ENCODE data around the gene CCDC181. TPM values are rescaled to one million over a fixed set of nuclear protein-coding genes. Genes with fewer than 3 reads are reported as not detected.

Gene CCDC181
- total RNA-seq, 1 donor from 2014 or later = 0.26 TPM

- H3K36me3 ChIP-seq (ENCODE audit: control insufficient read depth, insufficient read depth, low read length) = peaks cover 5% of the 10 kb centered on the region
Measured at GRCh38 chr1:169392406-169392805, 34.9 kb downstream of the CCDC181 start.

DNA sequence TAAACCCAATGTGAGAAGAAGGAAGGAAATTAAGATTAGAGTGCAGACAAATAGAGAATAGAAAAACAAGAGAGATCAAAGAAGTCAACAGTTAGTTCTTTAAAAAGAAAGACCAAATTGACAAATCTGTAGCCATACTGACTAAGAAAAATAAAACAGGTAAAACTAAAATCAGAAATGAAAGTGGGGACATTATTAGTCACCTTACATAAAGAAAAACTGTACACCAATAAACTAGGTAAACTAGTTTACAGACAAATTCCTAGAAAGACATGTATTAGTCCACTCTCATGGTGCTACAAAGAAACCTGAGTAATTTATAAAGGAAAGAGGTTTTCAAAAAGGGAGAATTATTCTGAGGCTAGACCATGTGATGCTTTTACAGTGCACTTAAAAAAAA is 37.0 kb downstream of the CCDC181 start:
- H3K4me3 ChIP-seq (ENCODE audit: low read depth, low read length) = no peak overlapping the region
- no peaks in the 10 kb centered on the region for H3K27me3 ChIP-seq (ENCODE audit: control insufficient read depth, insufficient read depth, low read length)
- DNase-seq (ENCODE audit: low read depth) (no peak), FAIRE-seq (no peak)
- TF ChIP-seq CTCF (IDR thresholded peaks at IDR 0.05; ENCODE audit: insufficient read depth, low read length, severe bottlenecking) = no peak
- H3K36me3 ChIP-seq (ENCODE audit: control insufficient read depth, insufficient read depth, low read length) = peaks cover 6% of the 10 kb centered on the region

More at GRCh38 chr1:169392406-169392805, 34.9 kb downstream of the CCDC181 start:
- no peak for FAIRE-seq
- no peak for TF ChIP-seq CTCF (IDR thresholded peaks at IDR 0.05; ENCODE audit: insufficient read depth, low read length, severe bottlenecking)
- no peak for DNase-seq (ENCODE audit: low read depth)
- Histone ChIP-seq H3K27me3 (ENCODE audit: control insufficient read depth, insufficient read depth, low read length) (no peaks in the 10 kb centered on the region), H3K4me3 (ENCODE audit: low read depth, low read length) (no peak overlapping the region)

DNA sequence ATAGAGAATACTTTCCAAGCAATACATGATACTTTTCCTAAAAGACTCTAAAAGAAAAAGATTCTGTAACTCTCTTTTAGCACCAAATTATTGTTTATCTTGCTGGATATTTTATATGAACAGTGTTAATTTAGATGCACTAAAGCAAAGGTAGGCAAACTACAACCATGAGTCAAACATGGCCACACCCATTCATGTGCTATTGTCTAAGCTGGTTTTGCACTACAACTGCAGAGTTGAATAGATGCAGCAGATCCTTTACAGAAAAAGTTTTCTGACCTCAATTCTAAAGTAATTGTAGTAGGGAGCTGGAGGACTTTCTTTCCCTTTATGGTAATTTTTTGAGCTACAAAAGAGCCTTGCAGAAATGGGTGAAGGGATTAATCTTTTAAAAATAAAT is 39.9 kb downstream of the CCDC181 start:
- peaks cover 7% of the 10 kb centered on the region for H3K36me3 ChIP-seq (ENCODE audit: control insufficient read depth, insufficient read depth, low read length)
- FAIRE-seq (no peak), DNase-seq (ENCODE audit: low read depth) (peak; percentile 29)

DNA sequence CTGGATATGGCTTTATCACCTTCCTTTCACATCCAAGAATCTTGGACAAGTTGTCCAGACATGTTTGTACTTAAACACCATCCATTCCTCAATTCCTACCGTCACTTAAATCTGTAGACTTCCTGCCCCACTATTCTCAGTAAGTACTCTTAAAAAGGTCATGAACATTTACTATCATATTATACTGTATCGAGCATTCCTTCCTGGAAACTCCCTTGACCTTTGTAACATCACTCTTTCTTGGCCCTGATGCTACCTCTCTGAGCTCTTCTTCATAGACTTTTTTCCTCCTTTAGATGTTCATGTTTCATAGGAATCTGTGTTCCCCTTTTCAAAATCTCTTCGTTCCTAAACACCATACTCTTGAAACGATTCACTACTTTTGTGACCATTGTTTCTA is 43.8 kb downstream of the CCDC181 start:
- peaks cover 6% of the 10 kb centered on the region for H3K36me3 ChIP-seq (ENCODE audit: control insufficient read depth, insufficient read depth, low read length)
- no peak for FAIRE-seq
- no peak overlapping the region for H3K4me3 ChIP-seq (ENCODE audit: low read depth, low read length)
- TF ChIP-seq CTCF (IDR thresholded peaks at IDR 0.05; ENCODE audit: insufficient read depth, low read length, severe bottlenecking) = no peak
- H3K27me3 ChIP-seq (ENCODE audit: control insufficient read depth, insufficient read depth, low read length) = no peaks in the 10 kb centered on the region
- peak; percentile 16 for DNase-seq (ENCODE audit: low read depth)

More for the DNA sequence above, 39.9 kb downstream of the CCDC181 start:
- Histone ChIP-seq H3K27me3 (ENCODE audit: control insufficient read depth, insufficient read depth, low read length) (no peaks in the 10 kb centered on the region), H3K4me3 (ENCODE audit: low read depth, low read length) (no peak overlapping the region)
- TF ChIP-seq CTCF (IDR thresholded peaks at IDR 0.05; ENCODE audit: insufficient read depth, low read length, severe bottlenecking) = no peak

DNA sequence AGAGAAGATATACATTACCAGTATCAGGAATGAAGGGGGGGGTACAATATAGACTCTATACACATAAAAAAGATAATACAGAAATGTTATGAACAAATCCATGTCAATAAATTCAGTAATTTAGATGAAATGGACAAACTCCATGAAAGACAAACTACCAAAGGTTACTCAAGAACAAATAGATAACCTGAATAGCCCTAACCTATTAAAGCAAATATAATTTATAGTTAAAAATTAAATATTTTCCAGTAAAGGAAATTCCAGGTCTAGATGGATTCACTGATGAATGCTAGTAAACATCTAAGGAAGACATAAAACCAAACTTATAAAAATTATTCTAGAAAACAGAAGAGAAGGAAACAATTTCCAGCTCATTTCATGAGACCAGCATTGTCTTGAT is 46.1 kb downstream of the CCDC181 start:
- FAIRE-seq (no peak), DNase-seq (ENCODE audit: low read depth) (no peak)
- Histone ChIP-seq H3K36me3 (ENCODE audit: control insufficient read depth, insufficient read depth, low read length) (peaks cover 12% of the 10 kb centered on the region), H3K27me3 (ENCODE audit: control insufficient read depth, insufficient read depth, low read length) (no peaks in the 10 kb centered on the region), H3K4me3 (ENCODE audit: low read depth, low read length) (no peak overlapping the region)
- TF ChIP-seq CTCF (IDR thresholded peaks at IDR 0.05; ENCODE audit: insufficient read depth, low read length, severe bottlenecking) = no peak

DNA sequence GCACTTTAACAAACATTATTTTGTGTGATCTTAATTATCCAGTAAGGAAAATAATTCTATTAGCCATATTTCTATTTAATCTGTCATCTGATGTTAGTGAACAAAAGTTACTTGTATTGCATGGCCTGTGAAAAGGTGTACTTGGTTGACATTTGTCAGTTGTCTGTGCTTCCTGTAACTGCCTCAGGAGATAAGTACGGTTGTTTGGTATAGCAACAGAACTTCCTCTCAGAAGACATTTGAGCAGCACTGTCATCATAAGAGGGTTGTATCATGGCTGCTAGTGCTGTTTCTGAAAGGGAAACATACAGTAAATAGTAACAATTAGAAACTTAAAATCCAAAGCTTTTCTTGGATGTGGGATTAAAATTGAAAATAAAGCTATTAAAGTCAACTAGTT is 55.9 kb downstream of the CCDC181 start:
- DNase-seq (ENCODE audit: low read depth) (no peak), FAIRE-seq (no peak)
- Histone ChIP-seq H3K4me3 (ENCODE audit: low read depth, low read length) (no peak overlapping the region), H3K36me3 (ENCODE audit: control insufficient read depth, insufficient read depth, low read length) (peaks cover 4% of the 10 kb centered on the region), H3K27me3 (ENCODE audit: control insufficient read depth, insufficient read depth, low read length) (no peaks in the 10 kb centered on the region)
- TF ChIP-seq CTCF (IDR thresholded peaks at IDR 0.05; ENCODE audit: insufficient read depth, low read length, severe bottlenecking) = no peak
